ENCODE data around the gene TNRC18.

- TF ChIP-seq CTCF (conservative IDR thresholded peaks at IDR 0.05; ENCODE audit: low read length) (no peak), EZH2phosphoT487 (IDR thresholded peaks at IDR 0.05; ENCODE audit: borderline replicate concordance, low read depth, low read length) (no peak)
These were observed 126.9 kb downstream of the TNRC18 start for GRCh38 chr7:5296611-5297226.
